ENCODE data around the gene NACA2. TPM values are rescaled to one million over a fixed set of nuclear protein-coding genes. Genes with fewer than 3 reads are reported as not detected.
"Not testable (repeated sequence)": the region's sequence is repeated elsewhere in the genome, so short reads cannot be mapped to it uniquely, and the experiment has no call there.

The NACA2 gene
- polyA plus RNA-seq (ENCODE audit: low read depth in 6 of 6): not detected

DNA sequence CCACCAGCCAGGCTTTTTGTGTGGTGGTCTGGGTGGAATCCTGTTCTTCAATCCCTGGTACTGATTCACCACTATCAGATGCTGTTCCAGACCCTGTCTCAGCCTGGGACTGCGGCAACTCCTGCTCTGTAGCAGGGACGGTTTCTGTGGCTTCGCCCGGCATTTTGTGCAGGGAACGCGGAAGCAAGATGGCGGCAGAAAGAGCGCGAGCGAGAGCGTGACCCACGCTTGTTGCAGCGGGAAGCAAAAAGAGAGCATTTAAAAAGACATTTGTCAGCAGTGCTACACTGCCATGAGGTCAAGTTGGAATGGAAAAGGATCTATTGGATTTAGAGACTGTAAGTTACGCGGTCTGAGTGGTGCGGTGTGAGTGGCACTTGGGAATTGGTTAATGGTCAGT is at the start of gene NACA2:
Gene NACA2, minus strand, starts transcription at position 202 of the 400 bp plus-strand sequence. Its CDS starts 39 bp downstream, at position 163.
- Mint-ChIP-seq H3K36me3 (no peaks in the 10 kb centered on the region), H3K4me3 (no peak within 1 kb of the TSS), H3K4me1 (peaks cover 0 to 3% (median 0%) of the 10 kb centered on the region in 3 donors), H3K27ac (no peak within 1 kb of the TSS), H3K9me3 (no peaks in the 10 kb centered on the region), H3K27me3 (peaks cover 0 to 9% (median 5%) of the 10 kb centered on the region in 3 donors)
- no peak for DNase-seq
- ATAC-seq (ENCODE audit: low read depth in 2 of 2): no peak

DNA sequence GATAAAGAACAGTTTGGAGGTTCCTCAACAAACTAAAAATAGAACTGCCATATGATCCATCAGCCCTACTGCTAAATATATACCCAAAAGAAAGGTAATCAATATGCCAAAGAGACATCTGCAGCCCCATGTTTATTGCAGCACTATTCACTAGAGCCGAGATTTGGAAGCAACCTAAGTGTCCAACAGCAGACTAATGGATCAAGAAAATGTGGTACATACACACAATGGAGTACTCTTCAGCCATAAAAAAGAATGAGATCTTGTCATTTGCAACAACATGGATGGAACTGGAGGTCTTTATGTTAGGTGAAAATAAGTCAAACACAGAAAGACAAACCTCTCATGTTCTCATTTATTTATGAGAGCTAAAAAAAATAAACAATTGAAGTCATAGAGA is 48.8 kb upstream of the NACA2 start:
- no peak overlapping the region for H3K27ac Mint-ChIP-seq
- no peak overlapping the region for H3K4me3 Mint-ChIP-seq
- no peak for ATAC-seq (ENCODE audit: low read depth in 2 of 2)
- no peak for DNase-seq
- H3K27me3 Mint-ChIP-seq: peaks cover 7 to 16% (median 8%) of the 10 kb centered on the region in 3 donors
- H3K36me3 Mint-ChIP-seq: no peaks in the 10 kb centered on the region
- H3K9me3 Mint-ChIP-seq: peaks cover 0 to 14% (median 0%) of the 10 kb centered on the region in 7 donors
- peaks cover 0 to 16% (median 0%) of the 10 kb centered on the region in 3 donors for H3K4me1 Mint-ChIP-seq

DNA sequence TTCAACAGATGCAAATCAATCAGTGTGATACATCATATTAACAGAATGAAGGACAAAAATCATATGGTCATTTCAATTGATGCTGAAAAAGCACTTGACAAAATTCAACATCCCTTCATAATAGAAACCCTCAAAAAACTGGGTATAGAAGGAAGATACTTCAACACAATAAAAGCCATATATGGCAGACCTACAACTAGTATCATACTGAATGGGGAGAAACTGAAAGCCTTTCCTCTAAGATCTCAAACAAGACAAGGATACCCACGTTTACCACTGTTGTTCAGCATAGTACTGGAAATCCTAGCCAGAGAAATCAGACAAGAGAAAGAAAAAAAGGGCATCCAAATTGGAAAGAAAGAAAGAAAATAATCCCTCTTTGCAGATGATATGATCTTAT is 47.1 kb upstream of the NACA2 start:
- H3K36me3 Mint-ChIP-seq: no peaks in the 10 kb centered on the region
- ATAC-seq (ENCODE audit: low read depth in 2 of 2) (no peak), DNase-seq (no peak)
- no peak overlapping the region for H3K27ac Mint-ChIP-seq
- H3K9me3 Mint-ChIP-seq: peaks cover 0 to 14% (median 0%) of the 10 kb centered on the region in 7 donors
- no peak overlapping the region for H3K4me3 Mint-ChIP-seq
- H3K4me1 Mint-ChIP-seq: peaks cover 0 to 16% (median 0%) of the 10 kb centered on the region in 3 donors
- H3K27me3 Mint-ChIP-seq: peaks cover 9 to 29% (median 20%) of the 10 kb centered on the region in 3 donors

DNA sequence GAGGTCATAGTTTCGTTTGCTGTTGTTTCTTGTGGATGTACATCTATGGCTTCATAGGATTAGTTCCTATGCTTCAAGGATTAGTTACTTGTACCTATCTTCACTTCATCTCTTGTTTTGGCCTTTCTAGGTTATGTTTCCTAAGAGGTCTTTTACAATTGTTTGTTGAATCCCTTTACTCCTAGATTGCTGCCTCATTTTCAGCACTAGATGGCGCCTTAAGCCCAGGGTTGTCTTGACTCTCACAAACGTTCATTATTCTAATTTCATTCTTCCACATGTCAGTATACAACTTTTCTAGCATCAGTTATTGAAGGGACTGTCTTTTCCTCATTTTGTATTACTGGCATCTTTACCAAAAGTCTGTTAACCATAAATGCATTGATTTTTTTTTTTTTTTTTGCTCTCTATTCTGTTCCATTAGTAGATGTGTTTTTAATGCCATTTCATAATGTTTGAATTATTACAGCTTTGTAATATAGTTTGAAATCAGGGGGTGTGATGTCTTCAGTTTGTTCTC is 45.0 kb upstream of the NACA2 start:
- Mint-ChIP-seq H3K9me3 (peaks cover 0 to 12% (median 0%) of the 10 kb centered on the region in 7 donors), H3K36me3 (no peaks in the 10 kb centered on the region), H3K4me1 (peaks cover 0 to 16% (median 0%) of the 10 kb centered on the region in 3 donors), H3K27me3 (peaks cover 28 to 48% (median 33%) of the 10 kb centered on the region in 3 donors), H3K27ac (no peak overlapping the region), H3K4me3 (no peak overlapping the region)
- peak; percentile 38 for DNase-seq
- no peak for ATAC-seq (ENCODE audit: low read depth in 2 of 2)

DNA sequence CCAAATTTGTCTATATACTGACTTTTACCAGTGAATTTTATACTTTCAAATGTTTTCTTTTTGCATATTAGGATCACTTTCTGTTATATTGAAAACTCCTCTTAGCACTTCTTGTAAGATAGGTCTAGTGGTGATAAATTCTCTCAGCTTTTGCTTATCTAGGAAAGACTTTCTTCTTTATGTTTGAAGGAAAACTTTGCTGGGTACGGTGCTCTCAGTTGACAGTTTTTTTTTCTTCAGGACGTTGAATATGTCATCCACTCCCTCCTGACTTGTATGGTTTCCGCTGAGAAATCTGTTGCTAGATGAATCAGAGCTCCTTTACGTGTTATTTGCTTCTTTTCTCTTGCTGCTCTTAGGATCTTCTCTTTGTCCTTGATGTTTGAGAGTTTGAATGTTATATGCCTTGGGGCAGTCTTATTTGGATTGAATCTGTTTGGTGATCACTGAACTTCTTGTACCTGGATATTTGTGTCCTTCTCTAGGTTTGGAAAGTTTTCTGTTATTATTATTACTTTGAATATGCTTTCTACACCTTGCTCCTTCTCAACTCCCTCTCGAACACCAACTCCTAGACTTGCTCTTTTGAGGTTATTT is 44.0 kb upstream of the NACA2 start:
- no peak overlapping the region for H3K4me3 Mint-ChIP-seq
- no peaks in the 10 kb centered on the region for H3K36me3 Mint-ChIP-seq
- H3K4me1 Mint-ChIP-seq: peaks cover 0 to 16% (median 0%) of the 10 kb centered on the region in 3 donors
- DNase-seq: no peak
- no peak overlapping the region for H3K27ac Mint-ChIP-seq
- peaks cover 36 to 57% (median 39%) of the 10 kb centered on the region in 3 donors for H3K27me3 Mint-ChIP-seq
- peaks cover 0 to 10% (median 0%) of the 10 kb centered on the region in 7 donors for H3K9me3 Mint-ChIP-seq
- ATAC-seq (ENCODE audit: low read depth in 2 of 2): no peak

DNA sequence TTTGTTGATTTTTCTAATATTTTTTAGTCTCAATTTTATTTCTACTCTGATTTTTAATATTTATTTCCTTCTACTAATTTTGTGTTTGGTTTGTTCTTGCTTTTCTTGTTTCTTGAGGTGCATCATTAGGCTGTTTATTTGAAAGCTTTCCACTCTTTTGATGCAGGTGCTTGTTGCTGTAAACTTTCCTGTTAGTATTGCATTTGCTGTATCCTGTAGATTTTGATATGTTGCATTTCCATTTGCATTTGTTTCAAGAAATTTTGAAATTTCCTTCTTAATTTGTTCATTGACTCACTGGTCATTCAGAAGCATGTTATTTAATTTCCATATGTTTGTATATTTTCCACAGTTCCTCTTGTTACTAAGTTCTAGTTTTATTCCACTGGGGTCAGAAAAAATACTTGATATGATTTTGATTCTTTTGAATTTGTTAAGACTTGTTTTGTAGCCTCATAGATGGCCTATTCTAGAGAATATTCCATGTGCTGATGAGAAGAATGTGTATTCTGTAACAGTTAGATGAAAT is 43.1 kb upstream of the NACA2 start:
- Mint-ChIP-seq H3K27ac (no peak overlapping the region), H3K9me3 (peaks cover 0 to 10% (median 0%) of the 10 kb centered on the region in 7 donors), H3K4me1 (peaks cover 0 to 16% (median 0%) of the 10 kb centered on the region in 3 donors), H3K4me3 (no peak overlapping the region), H3K36me3 (no peaks in the 10 kb centered on the region), H3K27me3 (peaks cover 36 to 57% (median 39%) of the 10 kb centered on the region in 3 donors)
- no peak for ATAC-seq (ENCODE audit: low read depth in 2 of 2)
- DNase-seq: no peak

DNA sequence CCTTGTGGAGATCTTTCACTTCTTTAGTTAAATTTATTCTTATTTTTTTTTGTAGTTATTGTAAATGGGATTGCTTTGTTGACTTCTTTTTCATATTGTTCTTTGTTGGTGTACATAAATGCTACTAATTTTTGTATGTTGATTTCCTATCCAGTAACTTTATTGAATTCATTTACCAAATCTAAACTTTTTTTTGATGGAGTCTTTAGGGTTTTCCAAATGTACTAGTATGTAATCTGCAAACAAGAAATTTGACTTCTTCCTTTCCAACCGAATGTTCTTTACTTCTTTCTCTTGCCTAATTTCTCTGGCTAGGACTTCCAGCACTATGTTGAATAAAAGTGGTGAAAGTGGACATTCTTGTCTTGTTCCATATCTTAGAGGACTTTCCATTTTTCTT is 41.8 kb upstream of the NACA2 start:
- peaks cover 0 to 12% (median 0%) of the 10 kb centered on the region in 3 donors for H3K4me1 Mint-ChIP-seq
- H3K4me3 Mint-ChIP-seq: no peak overlapping the region
- H3K9me3 Mint-ChIP-seq: peaks cover 0 to 10% (median 0%) of the 10 kb centered on the region in 7 donors
- H3K36me3 Mint-ChIP-seq: no peaks in the 10 kb centered on the region
- ATAC-seq (ENCODE audit: low read depth in 2 of 2) (no peak), DNase-seq (no peak)
- H3K27me3 Mint-ChIP-seq: peaks cover 36 to 51% (median 39%) of the 10 kb centered on the region in 3 donors
- H3K27ac Mint-ChIP-seq: no peak overlapping the region

DNA sequence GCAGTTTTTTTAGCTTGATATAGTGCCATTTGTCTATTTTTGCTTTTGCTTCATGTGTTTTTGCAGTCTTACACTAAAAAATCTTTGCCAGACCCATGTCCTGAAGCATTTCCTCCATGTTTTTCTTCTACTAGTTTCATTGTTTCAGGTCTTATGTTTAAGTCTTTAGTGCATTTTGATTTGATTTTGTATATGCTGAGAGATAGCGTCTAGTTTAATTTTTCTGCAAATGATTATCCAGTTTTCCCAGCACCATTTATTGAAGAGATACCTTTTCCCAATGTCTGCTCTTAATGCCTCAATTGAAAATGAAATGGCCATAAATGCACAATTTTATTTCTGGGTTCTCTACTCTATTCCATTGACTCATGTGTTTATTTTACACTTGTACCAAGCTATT is 40.8 kb upstream of the NACA2 start:
- no peak overlapping the region for H3K27ac Mint-ChIP-seq
- H3K4me1 Mint-ChIP-seq: peaks cover 0 to 6% (median 0%) of the 10 kb centered on the region in 3 donors
- H3K27me3 Mint-ChIP-seq: peaks cover 41 to 57% (median 49%) of the 10 kb centered on the region in 3 donors
- DNase-seq: no peak
- H3K36me3 Mint-ChIP-seq: no peaks in the 10 kb centered on the region
- no peak overlapping the region for H3K4me3 Mint-ChIP-seq
- no peak for ATAC-seq (ENCODE audit: low read depth in 2 of 2)
- H3K9me3 Mint-ChIP-seq: peaks cover 0 to 10% (median 0%) of the 10 kb centered on the region in 7 donors

DNA sequence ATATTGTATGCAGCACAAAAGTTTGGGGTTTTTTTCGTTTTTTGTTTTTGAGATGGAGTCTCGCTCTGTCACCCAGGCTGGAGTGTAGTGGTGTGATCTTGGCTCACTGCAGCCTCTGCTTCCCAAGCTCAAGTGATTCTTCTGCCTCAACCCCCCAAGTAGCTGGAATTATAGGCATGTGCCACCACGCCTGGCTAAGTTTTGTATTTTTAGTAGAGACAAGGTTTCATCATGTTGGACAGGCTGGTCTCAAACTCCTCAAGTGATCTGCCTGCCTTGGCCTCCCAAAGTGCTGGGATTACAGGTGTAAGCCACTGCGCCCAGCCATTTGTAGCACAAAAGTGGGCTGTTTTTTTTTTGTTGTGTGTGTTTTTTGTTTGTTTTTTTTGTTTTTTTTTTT is 37.1 kb upstream of the NACA2 start:
- H3K27ac Mint-ChIP-seq: peak overlapping the region in 1 of 6 donors; percentile 32
- not testable (repeated sequence) for H3K4me1 Mint-ChIP-seq; DNase-seq; H3K4me3 Mint-ChIP-seq; ATAC-seq (ENCODE audit: low read depth in 2 of 2); H3K36me3 Mint-ChIP-seq; H3K9me3 Mint-ChIP-seq
- peaks cover 42 to 53% (median 44%) of the 10 kb centered on the region in 3 donors for H3K27me3 Mint-ChIP-seq

DNA sequence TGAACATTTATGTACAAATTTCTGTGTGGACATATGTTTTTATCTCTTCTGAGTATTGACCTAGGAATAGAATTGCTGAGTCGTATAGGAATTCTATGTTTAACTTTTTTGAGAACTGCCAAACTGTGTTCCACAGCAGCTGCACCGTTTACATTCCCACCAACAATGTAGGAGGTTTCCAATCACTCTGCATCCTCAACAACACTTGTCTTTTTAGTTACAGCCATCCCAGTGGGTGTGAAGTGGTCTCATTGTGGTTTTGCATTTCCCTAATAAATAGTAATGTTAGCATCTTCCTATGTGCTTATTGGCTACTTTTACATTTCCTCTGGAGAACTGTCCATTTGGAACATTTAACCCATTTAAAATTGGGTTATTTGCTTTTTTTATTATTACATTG is 36.6 kb upstream of the NACA2 start:
- no peaks in the 10 kb centered on the region for H3K36me3 Mint-ChIP-seq
- H3K9me3 Mint-ChIP-seq: peaks cover 0 to 2% (median 0%) of the 10 kb centered on the region in 7 donors
- H3K4me1 Mint-ChIP-seq: no peaks in the 10 kb centered on the region
- H3K27me3 Mint-ChIP-seq: peaks cover 38 to 50% (median 39%) of the 10 kb centered on the region in 3 donors
- ATAC-seq (ENCODE audit: low read depth in 2 of 2): no peak
- H3K27ac Mint-ChIP-seq: no peak overlapping the region
- no peak overlapping the region for H3K4me3 Mint-ChIP-seq
- DNase-seq: no peak

DNA sequence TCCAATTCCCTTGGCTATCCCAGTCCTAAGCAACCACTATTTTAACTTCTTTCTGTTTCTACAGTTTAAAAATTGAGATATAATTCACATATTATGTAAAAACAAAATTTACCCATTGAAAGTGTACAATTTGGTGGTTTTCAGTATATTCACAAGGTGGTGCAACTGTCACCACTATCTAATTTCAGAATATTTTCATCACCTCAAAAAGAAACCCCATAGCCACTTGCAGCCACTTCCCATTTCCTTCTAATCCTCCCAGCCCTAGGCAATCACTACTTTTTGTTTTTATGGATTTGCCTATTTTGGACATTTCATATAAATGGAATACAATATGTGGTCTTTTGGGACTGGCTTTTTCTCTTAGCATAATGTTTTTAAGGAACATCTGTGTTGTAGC is 36.1 kb upstream of the NACA2 start:
- Mint-ChIP-seq H3K27ac (no peak overlapping the region), H3K27me3 (peaks cover 34 to 52% (median 36%) of the 10 kb centered on the region in 3 donors), H3K36me3 (no peaks in the 10 kb centered on the region), H3K4me3 (no peak overlapping the region), H3K9me3 (peaks cover 0 to 2% (median 0%) of the 10 kb centered on the region in 7 donors), H3K4me1 (no peaks in the 10 kb centered on the region)
- DNase-seq: no peak
- ATAC-seq (ENCODE audit: low read depth in 2 of 2): no peak

DNA sequence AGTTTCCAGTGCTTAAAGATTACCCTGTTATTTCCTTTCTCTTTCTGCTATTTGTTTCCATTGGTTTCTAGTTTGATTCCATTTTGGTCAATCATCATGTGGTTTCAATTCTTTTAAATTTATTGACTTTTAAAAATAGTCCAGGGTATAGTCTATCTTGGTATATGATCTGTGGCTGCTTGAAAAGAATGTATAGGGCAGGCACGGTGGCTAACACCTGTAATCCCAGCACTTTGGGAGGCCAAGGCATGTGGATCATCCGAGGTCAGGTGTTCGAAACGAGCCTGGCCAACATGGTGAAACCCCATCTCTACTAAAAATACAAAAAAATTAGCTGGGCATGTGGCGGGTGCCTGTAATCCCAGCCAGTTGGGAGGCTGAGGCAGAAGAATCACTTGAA is 34.5 kb upstream of the NACA2 start:
- ATAC-seq (ENCODE audit: low read depth in 2 of 2): no peak
- H3K9me3 Mint-ChIP-seq: peaks cover 0 to 12% (median 6%) of the 10 kb centered on the region in 7 donors

DNA sequence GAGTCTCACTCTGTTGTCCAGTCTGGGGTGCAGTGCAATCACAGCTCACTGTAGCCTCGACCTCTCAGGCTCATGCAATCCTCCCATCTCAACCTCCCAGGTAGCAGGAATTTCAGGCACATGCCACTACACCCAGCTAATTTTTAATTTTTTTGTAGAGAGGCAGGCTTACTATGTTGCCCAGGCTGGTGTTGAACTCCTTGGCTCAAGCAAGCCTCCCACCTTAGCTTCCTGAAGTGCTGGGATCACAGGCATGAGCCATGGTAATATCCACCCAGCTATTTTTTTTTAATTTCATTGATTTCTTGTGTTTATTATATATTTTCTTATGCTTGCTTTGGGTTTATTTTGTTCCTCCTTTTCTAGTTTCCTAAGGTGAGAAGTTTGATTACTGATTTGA is 33.9 kb upstream of the NACA2 start:
- peaks cover 16 to 40% (median 22%) of the 10 kb centered on the region in 3 donors for H3K27me3 Mint-ChIP-seq
- H3K27ac Mint-ChIP-seq: no peak overlapping the region
- no peaks in the 10 kb centered on the region for H3K36me3 Mint-ChIP-seq
- peaks cover 0 to 15% (median 6%) of the 10 kb centered on the region in 7 donors for H3K9me3 Mint-ChIP-seq
- no peaks in the 10 kb centered on the region for H3K4me1 Mint-ChIP-seq
- ATAC-seq (ENCODE audit: low read depth in 2 of 2) (no peak), DNase-seq (no peak)
- H3K4me3 Mint-ChIP-seq: no peak overlapping the region

More for the DNA sequence above, 34.5 kb upstream of the NACA2 start:
- H3K36me3 Mint-ChIP-seq: no peaks in the 10 kb centered on the region
- no peaks in the 10 kb centered on the region for H3K4me1 Mint-ChIP-seq
- H3K27me3 Mint-ChIP-seq: peaks cover 20 to 45% (median 25%) of the 10 kb centered on the region in 3 donors
- no peak overlapping the region for H3K4me3 Mint-ChIP-seq
- H3K27ac Mint-ChIP-seq: no peak overlapping the region
- no peak for DNase-seq

DNA sequence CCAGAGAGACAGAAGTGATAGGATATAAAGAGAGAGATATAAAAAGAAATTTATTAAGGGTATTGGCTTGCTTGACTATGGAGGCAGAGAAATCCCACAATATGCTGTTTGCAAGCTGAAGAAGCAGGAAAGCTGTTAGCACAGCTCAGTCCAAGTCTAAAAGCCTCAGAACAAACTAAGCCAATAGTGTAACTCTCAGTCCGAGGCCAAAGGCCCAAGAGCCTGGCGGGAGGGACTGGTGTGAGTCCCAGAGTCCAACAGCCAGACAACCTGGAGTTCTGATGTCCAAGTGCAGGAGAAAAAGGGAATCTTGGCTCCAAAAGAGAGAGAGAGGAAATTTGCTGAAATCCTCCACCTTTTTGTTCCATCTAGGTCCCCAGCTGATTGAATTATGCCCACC is 30.3 kb upstream of the NACA2 start:
- DNase-seq (no peak), ATAC-seq (ENCODE audit: low read depth in 2 of 2) (no peak)
- Mint-ChIP-seq H3K4me3 (no peak overlapping the region), H3K4me1 (no peaks in the 10 kb centered on the region), H3K36me3 (no peaks in the 10 kb centered on the region), H3K27ac (no peak overlapping the region), H3K27me3 (peaks cover 9 to 40% (median 11%) of the 10 kb centered on the region in 3 donors), H3K9me3 (peaks cover 9 to 38% (median 23%) of the 10 kb centered on the region in 7 donors)
